GM12801 (cell line): ENCODE data around the gene NAV1.

ENCODE experiments used
- CTCF ChIP-seq: IDR thresholded peaks from one replicate; pipeline ENCODE4 v1.5.1; 2011; ENCODE audit warnings: control low read depth; ENCODE audit not compliant: insufficient read length; ENCODE audit errors: extremely low read depth

The NAV1 gene

DNA sequence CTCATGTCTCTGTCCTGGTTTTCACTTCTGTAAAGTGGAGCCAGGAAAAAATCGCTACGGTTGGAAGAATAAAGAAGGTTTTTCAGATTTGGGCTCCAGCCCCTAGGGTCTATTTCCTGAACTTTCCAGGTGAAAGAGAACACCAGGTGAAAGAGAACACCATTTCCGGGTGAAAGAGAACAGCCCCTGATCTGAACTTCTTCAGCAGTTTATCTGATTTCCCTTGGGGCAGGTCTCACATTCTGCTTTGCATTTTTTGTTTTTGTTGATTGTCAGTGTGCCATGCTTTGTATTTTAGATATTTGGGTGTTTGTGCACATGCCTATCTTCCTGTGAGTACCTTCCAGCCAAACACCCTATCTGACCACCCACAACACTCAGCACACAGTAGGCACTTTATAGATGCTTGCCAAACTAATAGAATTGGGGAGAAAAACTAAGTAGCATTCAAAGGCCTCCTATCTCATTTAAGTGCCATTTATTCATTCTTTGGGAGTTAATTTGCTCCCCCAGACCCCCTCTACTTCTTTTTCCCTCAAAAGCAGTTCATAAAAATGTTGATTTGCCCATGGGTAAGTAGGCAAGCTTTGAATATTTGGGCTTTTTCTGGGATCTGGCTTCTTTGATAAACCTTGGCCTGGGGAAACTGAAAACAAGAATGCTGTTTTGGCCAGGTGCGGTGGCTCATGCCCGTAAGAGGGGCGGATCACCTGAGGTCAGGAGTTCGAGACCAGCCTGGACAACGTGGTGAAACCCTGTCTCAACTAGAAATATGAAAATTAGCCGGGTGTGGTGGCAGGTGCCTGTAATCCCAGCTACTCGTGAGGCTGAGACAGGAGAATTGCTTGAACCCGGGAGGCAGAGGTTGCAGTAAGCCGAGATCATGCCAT lies 2.2 kb downstream of the NAV1 start:
- no peak for TF ChIP-seq CTCF

GRCh38 chr1:201542309-201543035 lies 3.5 kb downstream of the NAV1 start:
- no peak for TF ChIP-seq CTCF

- TF ChIP-seq CTCF = no peak
Measured at GRCh38 chr1:201543871-201544642, 5.1 kb downstream of the NAV1 start.

- TF ChIP-seq CTCF = no peak
Measured at GRCh38 chr1:201544710-201545109, 5.8 kb downstream of the NAV1 start.

GRCh38 chr1:201545851-201546492 lies 7.0 kb downstream of the NAV1 start:
- no peak for TF ChIP-seq CTCF

DNA sequence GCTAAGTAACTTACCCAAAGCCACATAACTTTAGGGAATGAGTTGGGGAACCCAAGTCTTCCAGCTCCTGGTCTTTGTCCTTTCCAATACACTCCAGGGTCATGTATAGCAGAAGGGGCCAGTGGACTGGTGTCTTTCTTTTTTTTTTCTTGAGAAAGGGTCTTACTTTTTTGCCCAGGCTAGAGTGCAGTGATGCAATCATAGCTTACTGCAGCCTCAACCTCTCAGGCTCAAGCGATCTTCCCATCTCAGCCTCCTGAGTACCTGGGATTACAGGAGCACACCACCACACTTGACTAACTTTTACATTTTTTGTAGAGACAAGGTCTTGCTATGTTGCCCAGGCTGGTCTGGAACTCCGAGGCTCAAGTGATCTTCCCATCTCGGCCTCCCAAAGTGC lies 12.2 kb downstream of the NAV1 start:
- no peak for TF ChIP-seq CTCF
